T follicular helper cell (primary cell): ENCODE data around the gene ADCY3.
"Not testable (repeated sequence)": the region's sequence is repeated elsewhere in the genome, so short reads cannot be mapped to it uniquely, and the experiment has no call there.

Source experiments
- DNase-seq: peaks from one replicate; pipeline ENCODE4 v3.0.0-alpha.2; 2020; ENCODE audit warnings: low read depth

ADCY3 gene

DNA sequence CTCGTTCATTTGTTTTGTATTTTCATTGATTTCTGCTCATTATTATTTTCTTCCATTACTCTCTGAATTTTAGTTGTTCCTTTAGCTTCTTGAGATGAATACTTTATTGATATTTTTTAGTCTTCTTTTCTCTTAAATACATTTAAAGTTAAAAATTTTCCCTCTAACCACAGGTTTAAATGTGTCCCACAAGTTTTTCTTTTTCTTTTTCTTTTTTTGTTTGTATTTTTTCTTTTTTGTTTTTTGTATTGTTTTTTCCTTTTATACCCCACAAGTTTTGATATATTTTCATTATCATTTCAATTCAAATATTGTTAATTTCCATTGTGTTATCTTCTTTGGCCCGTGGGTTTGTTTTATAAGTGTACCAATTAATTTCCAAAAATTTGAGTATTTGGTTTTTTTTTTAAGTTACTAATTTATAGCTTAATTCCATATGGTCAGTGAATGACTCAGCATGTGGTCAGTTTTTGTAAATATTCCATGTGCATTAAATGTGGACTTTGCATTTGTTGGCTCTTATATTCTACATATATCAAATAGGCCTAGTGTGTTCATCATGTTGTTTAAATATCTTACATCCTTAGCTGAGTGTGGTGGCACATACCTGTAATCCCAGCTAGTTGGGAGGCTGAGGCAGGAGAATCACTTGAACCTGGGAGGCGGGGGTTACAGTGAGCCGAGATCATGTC lies 110.6 kb downstream of the ADCY3 start:
- no peak for DNase-seq

- DNase-seq, result no peak
These were observed 113.4 kb downstream of the ADCY3 start for GRCh38 chr2:24806661-24807036.

GRCh38 chr2:24805811-24806660 lies 114.0 kb downstream of the ADCY3 start:
- DNase-seq, result not testable (repeated sequence)

- DNase-seq, result not testable (repeated sequence)
These were observed 119.5 kb downstream of the ADCY3 start for GRCh38 chr2:24800487-24800886.

DNA sequence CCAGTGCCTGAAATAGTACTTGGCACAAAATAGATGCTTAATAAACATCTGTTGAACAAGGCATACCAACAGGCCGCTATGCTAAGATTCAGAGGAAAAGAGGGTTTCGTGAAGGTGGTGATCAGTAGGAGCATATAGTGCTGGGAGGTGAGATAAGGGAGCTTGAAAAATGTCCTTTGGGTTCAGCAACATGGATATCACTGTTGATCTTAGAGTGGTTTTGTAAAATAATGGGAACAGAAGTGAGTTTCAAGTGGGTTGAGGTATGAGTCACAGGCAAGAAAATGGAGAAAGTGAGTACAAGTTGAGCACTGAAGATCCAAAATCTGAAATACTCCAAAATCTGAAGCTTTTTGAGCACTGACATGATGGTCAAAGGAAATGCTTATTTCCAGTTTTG lies 122.4 kb downstream of the ADCY3 start:
- DNase-seq, result no peak

- DNase-seq, result no peak
These were observed 126.1 kb downstream of the ADCY3 start for GRCh38 chr2:24793761-24794435.

GRCh38 chr2:24792874-24793760 lies 126.9 kb downstream of the ADCY3 start, which contains the start of the genes CENPO and PTRHD1:
CENPO (plus strand) TSS chr2:24793425; CDS start chr2:24793920, 495 bp downstream.
PTRHD1 (minus strand) TSS chr2:24793391; CDS start chr2:24793377, 14 bp downstream.
- peak; percentile 90 for DNase-seq

- DNase-seq, result no peak
These were observed 127.5 kb downstream of the ADCY3 start for GRCh38 chr2:24792542-24792873.

- no peak for DNase-seq
These were observed 128.6 kb downstream of the ADCY3 start for GRCh38 chr2:24791452-24791851.

GRCh38 chr2:24788816-24789215 lies 131.2 kb downstream of the ADCY3 start:
- no peak for DNase-seq

GRCh38 chr2:24787532-24787931 lies 132.5 kb downstream of the ADCY3 start:
- DNase-seq, result no peak

DNA sequence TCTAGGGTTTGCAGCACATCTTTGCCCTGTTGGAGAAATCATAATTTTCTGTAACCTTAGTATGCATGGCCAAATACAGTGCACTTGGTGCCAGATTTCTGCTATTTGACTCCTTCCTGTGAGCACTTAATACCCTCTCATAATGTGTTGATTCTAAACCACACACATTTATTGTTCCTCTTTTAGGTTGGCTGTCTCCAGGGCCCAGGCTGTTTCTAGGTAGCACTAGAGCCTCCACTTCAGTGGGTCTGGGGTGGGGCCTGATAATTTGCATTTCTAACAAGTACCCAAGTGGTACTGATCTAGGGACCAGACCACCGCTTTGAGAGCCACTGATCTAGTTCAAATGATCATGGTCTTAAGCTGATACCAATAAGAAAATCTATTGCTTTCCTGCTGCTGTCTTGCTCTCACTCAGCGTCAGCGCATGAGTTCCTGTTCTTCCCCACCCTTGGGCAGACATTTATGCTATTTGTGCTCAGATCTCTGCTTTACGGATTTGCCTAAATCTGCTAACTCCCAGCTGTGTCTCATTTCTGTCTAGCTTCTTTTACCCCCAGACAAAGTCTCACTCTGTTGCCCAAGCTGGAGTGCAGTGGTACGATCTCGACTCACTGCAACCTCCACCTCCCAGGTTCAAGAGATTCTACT lies 134.2 kb downstream of the ADCY3 start:
- DNase-seq, result no peak

GRCh38 chr2:24783641-24784040 lies 136.4 kb downstream of the ADCY3 start:
- no peak for DNase-seq

DNA sequence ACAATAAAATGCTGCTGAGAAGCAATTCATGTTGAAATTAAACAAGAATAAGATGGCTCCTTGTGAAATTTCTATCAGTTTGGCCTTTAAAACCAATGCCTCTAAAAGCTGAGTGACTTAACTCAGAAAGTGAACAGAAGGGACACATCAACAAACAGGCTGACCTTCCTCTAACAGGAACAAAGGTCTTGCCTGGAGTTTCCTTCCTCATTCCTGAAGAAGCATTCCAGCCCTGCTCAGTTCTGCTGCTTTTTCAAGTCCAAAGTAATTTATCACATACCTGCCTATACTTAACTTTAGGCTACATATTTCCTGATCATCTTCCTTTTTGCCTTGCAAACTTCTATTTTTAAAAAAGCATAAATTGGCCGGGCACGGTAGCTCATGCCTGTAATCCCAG lies 140.9 kb downstream of the ADCY3 start:
- DNase-seq, result no peak

- DNase-seq, result no peak
These were observed 145.7 kb downstream of the ADCY3 start for GRCh38 chr2:24774373-24774772.

DNA sequence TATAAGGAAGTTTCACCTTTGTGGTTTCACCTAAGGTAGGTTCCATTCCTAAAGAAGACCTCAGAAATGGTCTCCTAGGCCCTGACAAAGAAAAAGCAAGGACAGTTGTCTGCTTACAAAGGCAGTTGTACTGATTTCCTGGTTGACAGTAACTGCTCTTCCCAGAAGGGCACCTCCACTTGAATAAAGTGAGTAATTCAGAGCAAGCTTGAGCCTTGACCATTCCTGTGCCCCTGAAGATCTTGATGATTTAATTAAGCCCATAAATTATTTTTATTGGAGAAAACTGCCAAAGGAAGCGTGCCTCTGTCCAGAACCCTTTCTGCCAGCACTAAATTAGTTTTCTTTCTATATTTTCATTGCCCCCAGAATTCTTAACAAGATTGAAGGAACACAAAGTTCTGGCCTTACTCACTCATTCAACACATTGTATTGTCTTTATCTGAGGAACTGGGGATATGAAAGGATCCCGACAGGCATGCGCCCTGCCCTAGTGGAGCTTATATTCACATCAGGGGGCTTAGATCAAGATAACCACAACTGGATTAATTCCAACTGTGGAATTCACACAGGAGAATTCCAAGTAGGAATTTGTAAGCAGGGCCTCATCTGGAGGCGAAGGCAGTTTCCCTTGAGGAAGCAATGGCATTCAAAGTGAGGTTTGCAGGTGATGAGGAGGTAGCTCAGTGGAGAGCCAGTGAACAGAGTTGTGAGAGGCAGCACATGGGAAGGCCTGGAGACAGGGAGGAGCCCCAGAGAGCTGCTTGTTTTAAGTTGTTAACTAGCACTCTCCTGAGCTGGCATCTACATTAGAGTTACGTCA lies 148.1 kb downstream of the ADCY3 start:
- DNase-seq, result no peak

GRCh38 chr2:24771061-24771460 lies 149.0 kb downstream of the ADCY3 start:
- DNase-seq, result no peak
